GM12892 (cell line): ENCODE measurements around the gene MET.

Experiments used
- DNase-seq: peaks from one replicate; pipeline ENCODE4 v3.0.0; 2011; ENCODE audit not compliant: insufficient read length
- FAIRE-seq: peaks from 2 replicates; lab custom pipeline; 2011; peaks lifted over from hg19 to GRCh38; lab: Jason Lieb, UNC
- POLR2A ChIP-seq: IDR thresholded peaks from 2 replicates; pipeline ENCODE4 v1.6.1; 2011; ENCODE audit warnings: low read depth, low read length, control low read depth
- POLR2AphosphoS5 ChIP-seq: IDR thresholded peaks from 2 replicates; pipeline ENCODE4 v1.6.1; 2011; ENCODE audit warnings: low read depth, low read length, control low read depth
- TAF1 ChIP-seq: IDR thresholded peaks from 2 replicates; pipeline ENCODE4 v1.6.1; 2011; ENCODE audit warnings: low read depth, mild to moderate bottlenecking, control low read depth, low read length, borderline replicate concordance

The MET gene

GRCh38 chr7:116801092-116801710, 129.2 kb downstream of the MET start:
- TF ChIP-seq POLR2AphosphoS5 (no peak), POLR2A (no peak), TAF1 (no peak)
- DNase-seq (no peak), FAIRE-seq (no peak)

- DNase-seq, result no peak
- TF ChIP-seq TAF1 (no peak), POLR2A (no peak), POLR2AphosphoS5 (no peak)
- no peak for FAIRE-seq
These were observed 130.2 kb downstream of the MET start for GRCh38 chr7:116802144-116802745.

- no peak for TF ChIP-seq POLR2AphosphoS5
- TF ChIP-seq POLR2A, result no peak
- TF ChIP-seq TAF1, result no peak
- FAIRE-seq, result no peak
- no peak for DNase-seq
These were observed 130.8 kb downstream of the MET start for GRCh38 chr7:116802746-116803152.

- no peak for TF ChIP-seq TAF1
- TF ChIP-seq POLR2AphosphoS5, result no peak
- no peak for TF ChIP-seq POLR2A
- no peak for DNase-seq
- no peak for FAIRE-seq
These were observed 132.5 kb downstream of the MET start for GRCh38 chr7:116804471-116804870.

GRCh38 chr7:116805100-116805544, 133.1 kb downstream of the MET start:
- FAIRE-seq, result no peak
- DNase-seq, result no peak
- TF ChIP-seq TAF1 (no peak), POLR2A (no peak), POLR2AphosphoS5 (no peak)

GRCh38 chr7:116806046-116806944, 134.3 kb downstream of the MET start:
- TF ChIP-seq POLR2A (no peak), TAF1 (no peak), POLR2AphosphoS5 (no peak)
- FAIRE-seq, result no peak

GRCh38 chr7:116807011-116807560, 135.1 kb downstream of the MET start:
- no peak for DNase-seq
- no peak for TF ChIP-seq TAF1
- no peak for TF ChIP-seq POLR2A
- no peak for FAIRE-seq

More at GRCh38 chr7:116806046-116806944, 134.3 kb downstream of the MET start:
- DNase-seq, result no peak

GRCh38 chr7:116809636-116810266, 137.8 kb downstream of the MET start:
- TF ChIP-seq TAF1 (no peak), POLR2A (no peak), POLR2AphosphoS5 (no peak)
- FAIRE-seq, result peak; percentile 46
- DNase-seq, result no peak

GRCh38 chr7:116810267-116811116, 138.5 kb downstream of the MET start:
- no peak for DNase-seq
- TF ChIP-seq POLR2AphosphoS5 (no peak), POLR2A (no peak), TAF1 (no peak)
- FAIRE-seq, result no peak

- no peak for FAIRE-seq
- no peak for TF ChIP-seq POLR2AphosphoS5
- no peak for TF ChIP-seq TAF1
- TF ChIP-seq POLR2A, result no peak
- no peak for DNase-seq
These were observed 139.8 kb downstream of the MET start for GRCh38 chr7:116811768-116812167.
